Anterior cingulate cortex (tissue), 58 donors: ENCODE results near the gene IFNA5.
A peak's percentile ranks its signal among the peaks of the same experiment; 100 is the strongest.

Experiments
- DNase-seq, 58 donors: peaks; one replicate each; lab custom pipeline; 2025; lab: John Stamatoyannopoulos, UW

Gene IFNA5

DNA sequence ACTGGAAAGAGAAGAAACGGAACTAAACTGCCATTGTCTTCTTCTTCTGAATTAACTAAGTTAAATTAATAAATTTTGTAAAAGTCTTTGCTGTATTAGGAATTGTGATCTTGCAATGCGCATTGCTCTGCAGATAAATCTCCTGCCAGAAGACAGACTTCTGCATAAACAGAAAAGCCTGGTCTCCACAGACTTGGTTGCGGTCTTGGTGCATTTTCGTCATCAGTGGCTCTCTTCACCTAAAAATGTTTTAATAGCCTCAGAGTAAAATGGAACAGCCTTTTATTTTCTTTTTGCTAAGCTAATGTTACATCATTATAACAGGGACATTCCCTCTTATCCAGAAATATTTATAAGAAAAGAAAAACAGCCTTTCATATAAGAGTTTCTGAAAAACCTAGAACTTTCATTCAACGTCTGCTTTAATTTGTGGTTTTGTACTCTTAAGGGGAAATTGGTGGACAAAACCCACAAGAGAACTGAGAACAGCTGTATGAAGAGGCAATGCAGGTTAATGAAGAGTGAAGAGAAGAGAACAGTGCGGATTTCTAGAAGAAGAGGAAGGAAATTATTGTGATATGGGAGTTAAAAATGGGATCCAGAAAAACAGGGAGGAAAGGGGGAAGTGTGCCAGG is 10.1 kb downstream of the IFNA5 start:
- no peak for DNase-seq

DNA sequence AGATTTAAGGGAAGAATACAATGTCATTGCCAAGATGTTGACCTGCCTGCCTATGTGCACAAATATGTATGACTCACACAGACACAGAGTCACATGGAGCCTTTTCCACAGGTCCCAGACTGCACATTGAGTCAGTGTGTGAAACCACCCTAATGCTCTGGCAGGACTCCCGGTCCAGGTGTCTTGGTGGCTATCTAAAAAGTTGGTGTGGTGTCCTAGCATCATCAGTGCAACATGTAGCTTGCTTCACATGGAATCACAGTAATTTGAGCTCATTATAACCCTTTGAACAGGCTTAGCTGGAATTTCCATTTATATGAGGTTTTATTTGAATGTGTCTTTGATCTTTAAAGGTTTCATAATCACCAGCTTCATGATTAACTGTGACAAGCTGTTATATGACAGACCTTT is 10.7 kb downstream of the IFNA5 start:
- no peak for DNase-seq

DNA sequence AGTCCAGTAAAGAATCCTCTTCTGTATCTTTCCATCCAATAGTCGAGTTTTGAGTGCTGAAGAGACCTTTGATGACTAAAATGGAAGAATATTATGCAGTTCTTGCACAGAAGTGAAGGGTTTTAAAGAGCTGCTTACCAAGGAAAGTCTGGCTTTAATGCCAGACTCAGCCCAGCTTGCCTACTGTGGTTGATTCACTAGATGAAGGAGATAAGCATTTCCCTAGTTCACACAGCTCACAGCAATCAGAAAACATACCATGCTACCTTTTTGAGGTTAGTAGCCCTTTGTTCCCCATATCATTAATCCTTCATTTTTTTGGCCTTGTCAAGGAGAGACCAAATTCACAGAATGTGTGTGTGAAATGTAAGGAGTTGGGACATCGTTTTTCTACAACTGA is 15.3 kb downstream of the IFNA5 start:
- DNase-seq = no peak

DNA sequence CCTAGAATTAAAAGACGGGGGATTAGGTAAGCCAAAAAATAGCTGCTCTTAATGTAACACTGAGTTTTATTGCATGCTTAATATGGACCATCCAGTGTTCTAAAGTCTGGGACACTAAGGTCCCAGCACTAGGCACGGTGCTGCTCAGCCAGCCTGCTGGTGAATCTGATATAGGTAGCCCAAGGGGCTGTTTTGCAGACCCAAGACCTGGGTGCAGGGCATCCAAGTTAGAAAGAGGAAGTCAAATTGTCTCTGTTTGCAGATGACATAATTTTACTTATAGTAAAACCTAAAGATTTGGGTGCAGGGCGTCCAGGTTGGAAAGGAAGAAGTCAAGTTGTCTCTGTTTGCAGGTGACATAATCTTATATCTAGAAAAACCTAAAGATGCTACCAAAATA is 17.8 kb downstream of the IFNA5 start:
- DNase-seq = no peak

DNA sequence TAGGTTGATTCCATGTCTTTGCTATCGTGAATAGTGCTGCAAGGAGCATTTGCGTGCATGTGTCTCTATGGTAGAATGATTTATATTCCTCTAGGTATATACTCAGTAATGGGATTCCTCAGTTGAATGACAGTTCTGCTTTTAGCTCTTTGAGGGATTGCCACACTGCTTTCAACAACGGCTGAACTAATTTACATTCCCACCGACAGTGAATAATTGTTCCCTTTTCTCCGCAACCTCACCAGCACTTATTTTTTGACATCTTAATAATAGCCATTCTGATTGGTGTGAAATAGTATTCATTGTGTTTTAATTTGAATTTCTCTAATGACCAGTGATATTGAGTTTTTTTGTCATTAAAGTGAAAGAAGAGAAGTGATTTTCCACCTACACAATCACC is 18.5 kb downstream of the IFNA5 start:
- no peak for DNase-seq

DNA sequence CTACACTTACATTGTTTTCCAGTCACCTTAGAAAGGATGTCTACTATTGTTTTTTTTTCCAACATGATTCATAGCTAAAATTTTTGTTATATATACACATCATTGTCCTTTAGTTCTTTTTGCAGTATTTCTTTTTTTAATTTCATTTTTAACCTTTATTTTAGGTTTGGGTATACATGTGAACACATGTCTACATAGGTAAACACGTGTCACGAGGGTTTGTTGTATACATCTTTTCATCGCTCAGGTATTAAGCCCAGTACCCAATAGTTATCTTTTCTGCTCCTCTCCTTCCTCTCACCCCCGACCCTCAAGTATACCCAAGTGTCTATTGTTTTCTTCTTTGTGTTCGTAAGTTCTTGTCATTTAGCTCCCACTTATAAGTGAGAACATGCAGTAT is 19.0 kb downstream of the IFNA5 start:
- DNase-seq = no peak

DNA sequence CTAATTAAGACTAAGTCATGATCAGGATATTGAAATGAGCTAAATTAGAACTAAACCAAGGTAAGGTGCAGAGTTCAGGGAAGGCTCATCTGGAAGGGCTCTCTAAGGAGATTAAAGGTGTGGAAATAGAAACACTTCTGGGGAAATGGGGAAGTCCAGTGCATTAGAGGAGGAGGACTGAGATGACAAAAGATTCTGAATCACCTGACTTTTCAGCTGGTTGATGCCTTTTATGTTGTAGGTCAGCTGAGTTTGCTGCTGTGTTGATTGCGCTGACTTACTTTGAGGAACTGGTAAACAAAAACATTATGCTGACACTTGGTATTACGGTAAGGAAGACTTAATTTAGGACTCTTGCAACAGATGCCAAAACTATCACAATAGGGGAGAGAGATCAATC is 23.8 kb downstream of the IFNA5 start:
- DNase-seq = no peak

DNA sequence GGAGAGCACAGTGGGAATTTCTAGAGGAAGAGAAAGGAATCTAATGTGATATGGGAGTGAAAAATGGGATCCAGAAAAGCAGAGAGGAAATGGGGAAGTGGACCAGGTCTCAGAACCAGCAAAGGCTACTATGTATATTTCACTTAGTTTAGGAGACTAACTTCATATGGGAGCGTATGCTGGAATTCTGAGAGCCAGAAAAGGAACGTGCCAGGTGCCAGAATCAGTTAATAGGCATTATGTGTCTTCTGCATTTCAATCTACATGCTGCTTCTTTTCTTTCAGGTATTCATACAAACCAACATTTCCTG is 36.8 kb downstream of the IFNA5 start:
- no peak for DNase-seq

DNA sequence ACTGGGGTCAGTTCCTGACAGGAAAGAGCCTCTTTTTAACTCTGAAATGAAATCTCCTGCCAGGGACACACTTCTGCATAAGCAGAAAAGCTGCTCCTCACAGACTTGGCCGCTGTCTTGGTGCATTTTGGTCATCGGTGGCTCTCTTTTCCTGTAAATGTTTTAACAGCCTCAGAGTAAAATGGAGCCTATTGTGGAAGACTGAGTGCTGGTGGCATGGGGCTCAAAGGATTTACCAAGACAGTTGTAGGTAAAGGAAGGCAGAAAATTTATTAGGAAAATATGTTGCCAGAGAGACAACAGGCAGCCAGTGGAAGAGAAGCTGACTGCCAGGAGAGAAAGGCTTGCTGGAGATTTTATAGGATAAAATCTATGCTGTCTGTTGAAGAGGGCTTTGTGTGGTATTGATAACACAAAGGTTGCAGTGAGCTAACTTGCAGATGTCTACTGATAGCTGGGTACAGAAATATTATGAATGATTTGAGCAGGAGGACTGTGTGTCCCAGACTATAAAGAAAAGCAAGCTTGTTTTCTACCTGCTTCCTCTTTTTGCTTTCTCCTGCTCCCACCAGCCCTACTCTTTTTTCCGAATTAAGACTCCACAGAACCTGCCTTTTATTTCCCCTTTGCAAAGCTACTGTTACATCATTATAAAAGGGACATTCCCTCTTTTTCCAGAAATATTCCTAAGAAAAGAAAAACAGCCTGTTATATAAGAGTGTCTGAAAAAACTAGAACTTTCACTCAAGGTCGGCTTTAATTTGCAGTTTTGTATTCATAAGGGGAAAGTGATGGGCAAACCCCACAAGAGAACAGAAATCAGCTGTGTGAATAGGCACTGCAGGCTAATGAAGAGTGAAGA is 37.4 kb downstream of the IFNA5 start:
- DNase-seq = peak in 3 of 58 donors; percentile 2 to 6 (median 2)

DNA sequence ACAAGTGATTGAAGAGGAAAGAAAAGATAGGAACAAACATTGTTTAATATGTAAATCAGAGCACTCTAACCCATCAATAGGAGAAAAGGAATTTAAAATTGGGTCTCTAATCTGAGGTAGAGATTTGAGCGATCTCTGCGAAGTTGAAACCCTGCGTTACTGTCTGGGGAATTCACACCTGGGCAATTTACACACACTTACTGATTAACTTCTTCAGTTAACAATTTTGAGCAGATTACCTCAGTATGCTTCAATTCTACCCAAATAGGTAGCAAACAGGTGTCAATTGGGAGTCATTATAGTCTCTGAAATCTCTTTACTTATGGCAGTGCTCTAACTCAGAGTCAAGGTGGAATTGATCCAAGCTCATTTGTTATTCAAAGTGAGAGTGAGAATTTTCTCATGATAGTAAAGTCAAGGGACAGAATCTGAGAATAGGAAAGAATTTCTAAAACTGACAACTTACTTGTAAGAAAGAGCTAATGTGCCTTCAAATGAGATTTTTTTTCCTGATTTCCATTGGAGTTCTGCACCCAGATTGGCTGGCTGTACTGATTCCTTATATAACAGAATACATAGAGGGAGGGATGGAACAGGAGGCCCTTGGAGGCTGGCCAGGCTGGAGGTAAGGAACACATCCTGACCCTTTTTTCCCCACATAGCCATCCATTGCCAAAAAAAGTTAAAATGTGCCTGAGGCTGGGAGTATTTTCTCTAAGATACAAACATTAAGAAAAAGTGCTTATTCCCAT is 38.2 kb downstream of the IFNA5 start:
- peak in 1 of 58 donors; percentile 1 for DNase-seq

DNA sequence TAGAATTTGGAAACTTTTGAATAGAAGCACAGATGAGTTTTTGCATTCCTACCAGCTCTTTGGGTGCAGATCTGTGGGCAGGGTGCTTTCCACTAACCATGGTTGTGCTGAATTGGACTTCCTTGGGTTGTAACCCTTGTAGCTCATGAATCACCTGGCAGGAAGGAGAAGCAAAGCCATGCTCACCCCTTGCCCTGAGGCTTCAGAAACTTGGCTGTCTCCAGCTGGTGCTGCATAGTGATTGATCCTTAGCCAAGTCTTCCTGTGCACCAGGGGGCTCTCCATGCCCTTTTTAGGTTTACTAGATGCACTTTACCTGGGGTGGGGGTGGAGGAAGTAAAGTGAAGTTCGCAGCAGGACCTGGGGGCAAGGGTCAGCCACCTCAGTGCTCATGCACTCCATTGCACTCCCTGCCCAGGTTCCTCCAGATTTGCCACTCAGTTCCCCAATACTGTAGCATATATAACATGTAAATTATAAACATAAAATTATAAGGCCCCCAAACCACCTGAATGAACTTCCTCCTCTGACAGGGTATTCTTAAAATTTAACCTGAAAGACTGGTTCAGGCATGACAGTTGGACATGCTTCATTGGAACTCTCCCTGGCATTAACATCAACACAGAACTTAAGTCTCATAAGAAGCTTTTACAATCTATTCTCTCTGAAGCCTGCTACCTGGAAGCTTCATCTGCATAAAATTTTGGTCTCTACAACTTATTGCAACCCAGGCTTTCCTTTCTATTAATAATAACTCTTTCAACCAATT is 39.5 kb downstream of the IFNA5 start:
- DNase-seq = no peak

DNA sequence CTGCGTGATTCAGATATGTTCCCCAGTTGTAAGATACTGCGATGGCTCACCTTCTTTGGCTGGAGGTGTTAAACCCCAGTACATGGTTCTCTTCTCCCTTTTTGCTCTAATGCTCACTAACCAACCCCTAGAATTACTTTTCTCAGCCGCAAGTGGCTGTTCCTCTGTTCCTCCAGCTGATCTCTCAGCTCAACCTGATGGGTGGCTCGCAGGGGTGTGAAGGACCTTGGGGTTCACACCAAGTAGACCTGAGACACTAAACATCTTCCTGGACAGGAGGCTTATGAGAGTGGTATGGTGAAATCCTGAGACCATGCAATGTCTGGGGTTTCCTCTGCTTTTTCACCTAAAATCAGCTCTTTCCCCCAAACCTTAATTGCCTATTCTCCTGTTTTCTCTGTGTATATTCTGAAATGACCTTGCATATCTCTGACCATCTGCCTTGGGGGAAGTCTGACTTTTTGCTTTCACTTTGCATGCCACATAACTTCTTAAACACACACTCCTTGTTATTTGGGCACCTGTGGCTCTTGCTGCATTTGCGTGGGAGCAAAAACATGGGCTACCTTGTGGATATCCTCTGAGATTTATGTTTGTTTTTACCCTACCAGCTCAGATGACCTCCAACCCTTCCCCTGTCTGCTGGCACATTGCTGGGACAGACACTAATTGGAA is 49.4 kb downstream of the IFNA5 start:
- no peak for DNase-seq
